ENCODE data around the gene PRRC2C.
"Not testable (repeated sequence)": the region's sequence is repeated elsewhere in the genome, so short reads cannot be mapped to it uniquely, and the experiment has no call there.

Gene PRRC2C

DNA sequence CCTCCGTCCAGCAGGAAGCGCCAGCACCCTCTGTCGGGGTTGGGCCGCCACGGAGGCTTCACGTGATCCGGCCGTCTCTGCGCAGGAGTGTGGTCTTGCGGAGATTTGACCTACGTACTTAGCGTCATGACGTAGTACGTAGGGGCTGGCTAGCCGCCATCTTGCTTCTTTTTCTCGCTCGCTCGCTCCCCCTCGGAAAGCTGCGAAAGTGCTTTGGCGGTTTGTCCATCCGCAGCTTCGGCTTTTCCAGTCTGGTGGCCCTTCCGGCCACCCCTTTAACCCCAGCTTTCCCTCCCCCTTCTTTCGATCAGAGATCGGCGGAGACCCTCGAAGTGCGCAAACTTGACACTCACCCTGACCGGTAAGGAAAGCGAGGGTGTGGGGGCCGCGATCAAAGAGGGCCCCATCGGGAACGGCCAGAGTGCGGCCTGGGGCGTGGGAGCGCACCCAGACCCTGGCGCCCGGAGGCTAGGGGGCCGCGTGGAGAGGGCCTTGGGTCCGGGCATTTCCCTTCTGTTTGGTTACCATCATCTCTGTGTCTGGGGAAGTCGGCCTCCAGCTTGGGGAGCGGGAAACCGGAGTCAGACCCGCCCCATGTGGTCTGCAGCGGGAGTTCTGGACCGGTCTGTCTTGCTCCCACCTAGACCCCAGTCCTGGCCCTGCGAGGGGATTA, at the start of gene PRRC2C:
PRRC2C (plus strand) TSS at position 156 of the 673 bp plus-strand sequence. CDS start 26,559 bp downstream, outside the sequence.
- peak; percentile 94 to 97 for DNase-seq

DNA sequence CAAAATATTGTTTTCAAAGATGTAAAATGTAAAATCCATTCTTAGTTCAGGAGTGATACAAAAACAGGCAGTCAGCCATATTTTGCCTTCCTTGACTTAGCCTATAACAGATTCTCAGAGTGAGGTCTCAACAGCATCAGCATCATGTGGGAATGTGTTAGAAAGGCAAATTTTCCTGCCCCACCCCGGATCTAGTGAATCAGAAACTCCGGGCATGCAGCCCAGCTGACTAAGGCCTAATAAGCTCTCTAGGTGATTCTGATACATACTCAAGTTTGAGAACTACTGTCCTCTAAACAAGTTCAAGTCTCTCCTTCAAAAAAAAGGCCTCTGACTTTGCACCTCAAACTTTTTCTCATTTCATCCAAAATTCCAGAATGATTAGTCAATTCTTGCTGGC, 46.9 kb upstream of the PRRC2C start:
- no peak for DNase-seq

DNA sequence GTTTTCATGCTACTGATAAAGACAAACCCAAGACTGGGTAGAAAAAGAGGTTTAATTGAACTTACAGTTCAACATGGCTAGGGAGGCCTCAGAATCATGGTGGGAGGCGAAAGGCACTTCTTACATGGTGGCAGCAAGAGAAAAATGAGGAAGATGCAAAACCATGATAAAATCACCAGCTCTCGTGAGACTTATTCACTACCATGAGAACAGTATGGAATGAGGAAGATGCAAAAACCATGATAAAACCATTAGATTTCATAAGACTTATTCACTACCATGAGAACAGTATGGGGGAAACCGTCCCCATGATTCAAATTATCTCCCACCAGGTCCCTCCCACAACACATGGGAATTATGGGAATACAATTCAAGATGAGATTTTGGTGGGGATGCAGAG, 45.1 kb upstream of the PRRC2C start:
- DNase-seq = not testable (repeated sequence)

DNA sequence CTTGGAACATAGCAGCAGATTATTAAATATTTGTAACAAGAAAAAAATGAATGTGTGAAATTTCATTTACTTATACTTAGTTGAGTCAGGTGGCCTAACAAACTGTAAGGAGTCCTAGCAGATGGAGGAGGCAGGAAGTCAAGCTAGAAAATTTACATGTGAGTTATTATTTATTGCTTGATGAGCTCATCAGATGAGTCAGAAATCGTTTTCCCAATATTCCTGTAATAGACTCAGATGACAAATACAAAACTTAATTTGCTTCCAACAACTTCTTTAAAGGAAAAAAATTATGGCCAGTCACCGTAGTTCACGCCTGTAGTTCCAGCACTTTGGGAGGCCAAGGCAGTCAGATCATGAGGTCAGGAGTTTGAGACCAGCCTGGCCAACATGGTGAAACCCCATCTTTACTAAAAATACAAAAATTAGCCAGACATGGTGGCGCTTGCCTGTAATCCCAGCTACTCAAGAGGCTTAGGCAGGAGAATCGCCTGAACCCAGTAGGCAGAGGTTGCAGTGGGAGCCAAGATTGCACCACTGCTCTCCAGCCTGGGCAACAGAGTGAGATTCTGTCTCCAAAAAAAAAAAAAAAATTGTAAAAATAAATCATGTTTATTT, 43.9 kb upstream of the PRRC2C start:
- DNase-seq = not testable (repeated sequence)

DNA sequence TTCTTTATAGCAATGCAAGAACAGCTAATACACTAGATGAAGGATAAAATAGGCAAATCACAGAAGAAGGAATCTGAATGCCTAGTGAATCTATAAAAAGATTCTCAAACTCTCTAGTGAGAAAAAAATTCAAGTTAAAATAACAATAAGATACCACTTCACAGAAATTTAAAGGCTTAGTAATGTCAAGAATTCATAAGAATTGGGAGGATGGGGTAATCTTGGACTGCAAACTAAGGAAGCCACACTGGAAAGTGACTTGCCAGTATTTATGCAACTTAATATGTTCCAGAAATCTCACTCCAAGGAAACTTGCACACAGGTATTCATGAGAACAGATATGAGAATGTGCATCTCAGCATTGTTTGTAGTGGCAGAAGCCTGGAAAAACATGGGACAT, 38.9 kb upstream of the PRRC2C start:
- no peak for DNase-seq

DNA sequence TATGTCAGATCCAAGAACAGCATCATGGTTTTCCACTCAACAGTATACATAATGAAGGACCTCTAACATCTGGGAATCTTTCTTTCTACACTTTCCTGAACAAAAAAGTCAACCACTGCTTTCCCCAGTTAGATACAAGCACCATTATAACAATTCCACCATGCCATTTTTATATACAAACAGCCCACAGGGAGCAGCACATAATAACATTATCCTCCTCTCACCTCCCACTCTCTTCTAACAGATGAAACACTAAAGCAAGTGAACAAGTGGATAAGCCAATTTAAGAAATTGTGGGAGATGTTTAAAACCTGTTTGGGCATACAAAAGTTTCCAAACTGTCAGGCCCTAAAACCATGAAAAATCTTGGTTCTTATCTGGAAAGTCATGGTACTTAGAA, 29.4 kb upstream of the PRRC2C start:
- peak in 1 of 2 donors; percentile 17 for DNase-seq

DNA sequence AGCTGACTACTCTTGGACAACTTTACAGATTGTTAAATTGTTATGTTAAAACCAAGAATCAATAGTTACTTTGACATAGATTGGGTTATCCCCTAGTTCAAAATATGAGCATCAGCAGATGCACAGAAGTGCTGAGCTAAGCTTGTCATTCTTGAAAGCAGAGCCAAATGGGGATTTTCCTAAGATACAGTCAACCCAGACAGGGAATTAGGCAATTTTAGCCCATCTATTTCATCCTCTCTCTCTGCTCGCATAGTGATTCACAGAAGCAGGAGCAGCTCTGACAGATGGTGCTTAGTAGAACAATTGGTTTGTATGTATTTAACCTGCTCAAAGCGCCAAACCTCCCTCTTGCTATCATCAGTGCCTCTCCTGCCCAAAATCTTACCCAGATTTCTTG, 27.9 kb upstream of the PRRC2C start:
- DNase-seq = peak in 1 of 2 donors; percentile 21

DNA sequence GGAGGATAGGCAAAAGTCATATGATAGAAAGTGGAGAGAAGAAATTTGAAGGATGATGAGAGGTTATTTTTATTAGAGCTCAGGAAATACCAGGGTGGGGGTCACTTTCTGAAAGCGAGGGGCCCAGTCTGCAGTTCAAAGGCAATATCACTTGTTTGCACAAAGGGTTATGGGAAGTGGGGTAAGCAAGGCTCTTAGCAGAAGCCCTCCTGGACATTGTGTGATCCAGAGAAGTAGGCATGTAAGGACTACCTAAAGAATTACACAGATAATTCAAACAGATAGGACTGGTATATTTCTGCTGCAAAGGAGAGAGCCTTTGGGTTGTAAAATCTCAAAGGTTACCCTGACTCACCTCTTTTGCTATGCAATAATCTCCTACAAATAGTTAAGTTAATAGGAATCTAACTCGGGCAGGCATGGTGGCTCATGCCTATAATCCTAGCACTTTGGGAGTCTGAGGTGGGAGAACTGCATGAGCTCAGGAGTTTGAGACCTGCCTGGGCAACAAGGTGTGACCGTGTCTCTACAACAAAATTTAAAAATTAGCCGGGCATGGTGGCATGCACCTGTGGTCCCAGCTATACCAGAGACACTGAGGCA, 25.2 kb upstream of the PRRC2C start:
- no peak for DNase-seq

DNA sequence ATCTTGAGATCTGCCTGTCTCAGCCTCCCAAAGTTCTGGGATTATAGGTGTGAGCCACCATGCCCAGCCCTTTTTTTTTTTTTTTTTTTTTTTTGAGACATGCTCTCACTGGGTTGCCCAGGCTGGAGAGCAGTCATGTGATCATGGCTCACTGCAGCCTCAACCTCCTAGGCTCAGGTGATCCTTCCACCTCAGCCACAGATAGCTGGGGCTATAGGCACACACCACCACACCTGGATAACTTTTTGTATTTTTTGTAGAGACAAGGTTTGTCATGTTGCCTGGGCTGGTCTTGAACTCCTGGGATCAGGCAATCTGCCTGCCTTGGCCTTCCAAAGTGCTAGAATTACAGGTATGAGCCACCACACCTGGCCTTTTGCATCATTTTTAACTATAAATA, 17.7 kb upstream of the PRRC2C start:
- DNase-seq = no peak

DNA sequence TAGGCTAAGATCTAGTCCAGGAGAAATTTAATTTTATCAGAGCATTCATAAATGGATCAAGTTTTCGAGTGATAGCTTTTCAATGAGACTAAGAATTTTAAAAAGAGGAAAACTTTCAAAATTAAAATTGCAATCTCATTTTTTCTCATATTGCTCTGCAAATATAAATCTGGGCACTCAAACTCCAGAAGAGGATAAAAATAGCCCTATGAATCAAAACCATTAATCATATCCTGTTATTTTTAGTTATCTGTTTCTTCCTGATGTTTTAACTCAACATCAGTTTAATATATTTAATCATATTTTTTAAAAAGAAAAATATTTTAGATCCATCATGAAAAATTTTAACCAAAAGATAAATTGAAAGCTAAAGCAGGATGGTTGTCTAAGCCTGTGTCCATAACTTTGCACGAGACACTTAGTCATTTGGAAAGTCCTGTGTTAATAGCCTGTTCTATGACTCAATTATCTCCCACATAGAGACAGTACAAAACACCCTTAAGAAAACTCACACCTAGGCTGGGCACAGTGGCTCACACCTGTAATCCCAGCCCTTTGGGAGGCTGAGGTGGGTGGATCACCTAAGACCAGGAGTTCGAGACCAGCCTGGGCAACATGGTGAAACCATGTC, 17.1 kb upstream of the PRRC2C start:
- no peak for DNase-seq

DNA sequence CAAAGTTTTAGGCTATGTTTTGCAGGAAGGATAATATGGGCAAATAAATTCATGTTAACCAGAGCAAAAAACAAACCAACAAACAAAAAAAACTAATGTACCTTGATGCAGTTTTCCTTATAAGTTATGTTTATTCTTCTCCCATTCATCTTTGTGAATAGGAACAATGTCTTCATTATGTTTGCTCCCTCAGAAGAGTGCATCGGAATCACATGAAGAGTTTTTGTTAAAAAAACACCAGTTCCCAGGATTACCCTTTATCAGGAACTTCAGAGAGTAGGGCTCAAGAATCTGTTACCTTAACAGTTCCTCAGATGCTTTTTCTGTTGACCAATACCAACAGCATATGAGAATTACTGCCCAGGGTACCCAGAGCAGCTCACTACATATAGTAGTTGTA, 14.6 kb upstream of the PRRC2C start:
- no peak for DNase-seq

DNA sequence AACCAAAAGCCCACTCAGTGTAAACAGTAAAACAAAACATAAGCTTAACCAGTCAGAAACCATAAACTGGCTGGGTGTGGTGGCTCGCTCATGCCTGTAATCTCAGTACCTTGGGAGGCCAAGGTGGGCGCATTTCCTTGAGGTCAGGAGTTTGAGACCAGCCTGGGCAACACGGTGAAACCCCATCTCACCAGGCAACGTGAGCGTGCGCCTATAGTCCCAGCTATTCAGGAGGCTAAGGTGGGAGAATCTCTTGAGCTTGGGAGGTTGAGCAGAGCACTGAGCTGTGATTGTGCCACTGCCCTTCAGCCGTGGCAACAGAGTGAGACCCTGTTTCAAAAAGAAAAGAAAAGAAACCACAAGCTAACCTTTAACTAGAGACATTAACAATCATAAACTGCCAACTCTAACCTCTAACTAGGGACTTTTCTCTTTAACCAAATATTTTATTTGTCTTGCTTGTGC, 13.1 kb upstream of the PRRC2C start:
- DNase-seq = no peak

DNA sequence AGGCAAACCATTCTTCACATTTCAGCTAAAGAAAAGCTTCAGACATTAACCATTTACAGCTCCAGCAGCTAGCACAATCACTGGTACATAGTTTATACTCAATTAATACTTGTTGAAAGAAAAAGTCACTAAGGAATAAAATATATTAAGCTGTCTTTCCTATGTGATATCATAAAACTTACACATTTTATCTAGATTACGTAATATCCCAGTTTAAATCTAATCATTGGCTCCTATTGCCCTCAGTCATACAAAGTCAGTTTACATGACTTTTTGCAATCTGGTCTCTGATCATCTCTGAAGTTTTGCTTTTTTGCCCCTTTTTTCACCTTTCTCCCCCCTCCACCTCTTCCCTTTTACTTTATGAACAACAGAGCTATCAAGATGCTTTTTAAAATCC, 8.5 kb upstream of the PRRC2C start:
- DNase-seq = no peak

DNA sequence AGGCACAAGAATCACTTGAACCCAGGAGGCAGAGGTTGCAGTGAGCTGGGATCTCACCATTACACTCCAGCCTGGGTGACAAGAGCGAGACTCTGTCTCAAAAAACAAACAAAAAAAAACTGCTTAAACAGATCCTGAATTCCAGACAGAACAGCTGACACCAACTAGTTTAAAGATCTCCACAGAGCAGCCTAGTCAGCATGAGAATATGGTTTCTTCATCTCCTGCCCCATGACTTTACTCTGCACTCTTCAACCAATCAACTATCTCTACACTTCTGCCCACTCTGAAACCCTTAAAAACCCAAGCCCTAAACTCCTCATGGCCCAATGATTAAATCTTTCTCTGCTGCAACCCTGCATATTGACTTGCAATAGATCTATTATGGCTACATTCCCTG, 7.5 kb upstream of the PRRC2C start:
- DNase-seq = no peak

DNA sequence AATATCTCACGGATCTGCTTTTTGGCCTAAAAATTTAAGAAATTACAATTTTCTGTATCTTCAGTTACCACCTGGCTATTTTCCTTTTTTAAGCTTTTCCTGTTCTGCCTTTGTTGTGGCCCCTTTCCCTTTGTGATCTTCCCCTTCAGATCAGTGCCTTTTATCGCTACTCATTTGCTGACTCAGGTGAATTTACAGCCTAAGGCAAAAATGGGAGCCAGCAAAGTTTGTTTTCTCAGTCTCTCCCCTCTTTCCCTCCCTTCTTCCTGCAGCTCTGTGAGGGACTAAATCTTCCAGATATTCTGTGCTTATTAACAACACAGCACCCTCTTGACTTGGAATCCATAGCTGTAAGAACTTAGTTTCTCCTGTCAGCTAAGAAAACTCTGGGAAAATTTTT, 5.3 kb upstream of the PRRC2C start:
- no peak for DNase-seq

DNA sequence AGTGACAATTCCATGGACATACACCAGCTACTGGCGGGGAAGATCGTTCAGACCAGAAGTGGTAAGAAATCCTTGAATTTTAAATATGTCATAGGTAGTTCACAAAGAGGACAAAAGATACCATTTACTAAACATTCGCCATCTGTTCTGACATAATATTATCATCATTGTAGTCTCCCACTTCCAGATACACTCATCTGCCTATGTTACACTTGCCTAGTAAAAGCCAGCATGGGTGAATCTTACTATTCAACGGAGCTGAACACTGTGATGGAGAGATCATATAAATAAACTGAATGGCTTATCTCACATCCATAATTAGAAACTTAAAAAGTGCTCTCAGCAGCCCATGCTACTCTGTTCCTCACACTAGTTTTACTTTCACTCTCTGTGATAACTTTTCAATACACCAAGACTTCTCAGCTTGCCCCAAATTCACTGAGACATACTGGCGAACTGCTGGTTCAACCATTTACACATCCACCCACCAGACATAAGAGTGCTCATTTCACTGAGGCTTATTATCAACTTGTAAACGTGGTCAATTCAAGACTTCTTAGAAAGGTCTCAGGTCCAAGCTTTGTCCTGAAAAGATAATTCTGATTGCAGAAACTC, 463 bp upstream of the PRRC2C start:
- peak in 1 of 2 donors; percentile 78 for DNase-seq

DNA sequence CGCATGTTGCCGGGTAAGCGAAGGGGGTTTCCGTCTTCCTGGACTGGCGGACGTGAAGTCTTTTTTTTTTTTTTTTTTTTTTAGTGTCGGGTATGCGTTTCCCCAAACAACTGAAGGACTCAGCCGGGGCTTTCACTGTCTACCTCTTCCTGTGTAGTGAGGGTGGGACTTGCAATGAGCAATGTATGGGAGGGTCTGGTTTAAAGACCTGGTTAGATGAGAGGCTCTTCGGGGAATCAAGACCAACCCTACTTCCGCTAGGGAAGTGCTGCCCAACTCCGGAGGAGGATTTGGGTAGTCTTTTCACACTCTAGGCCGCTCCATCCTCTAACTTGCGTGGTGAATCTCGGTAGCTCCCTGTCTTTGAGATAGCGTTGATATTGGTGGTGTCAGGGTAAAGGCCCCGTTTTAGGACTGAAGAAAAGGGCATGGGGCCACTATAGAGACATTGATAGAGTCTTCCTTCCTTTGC, 754 bp downstream of the PRRC2C start:
- peak; percentile 13 to 30 for DNase-seq

DNA sequence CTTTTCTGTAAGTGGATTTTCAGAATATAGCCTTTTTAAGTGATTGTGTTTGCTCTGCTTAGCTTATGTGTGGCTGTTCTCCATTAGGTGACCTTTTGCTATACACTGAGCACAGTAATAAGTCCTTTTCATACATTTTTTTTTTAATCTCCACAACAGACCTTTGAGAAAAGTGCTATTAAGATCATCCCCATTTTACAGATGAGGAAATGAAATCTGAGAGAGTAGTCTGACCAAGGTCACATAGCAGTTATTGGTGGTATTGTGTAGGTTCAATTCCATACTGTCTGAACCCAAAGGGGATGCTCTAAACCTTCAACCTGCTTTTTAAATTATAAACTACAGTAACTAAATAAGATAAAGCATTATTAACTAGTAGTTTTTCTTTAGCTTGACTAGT, 1.7 kb downstream of the PRRC2C start:
- DNase-seq = no peak

DNA sequence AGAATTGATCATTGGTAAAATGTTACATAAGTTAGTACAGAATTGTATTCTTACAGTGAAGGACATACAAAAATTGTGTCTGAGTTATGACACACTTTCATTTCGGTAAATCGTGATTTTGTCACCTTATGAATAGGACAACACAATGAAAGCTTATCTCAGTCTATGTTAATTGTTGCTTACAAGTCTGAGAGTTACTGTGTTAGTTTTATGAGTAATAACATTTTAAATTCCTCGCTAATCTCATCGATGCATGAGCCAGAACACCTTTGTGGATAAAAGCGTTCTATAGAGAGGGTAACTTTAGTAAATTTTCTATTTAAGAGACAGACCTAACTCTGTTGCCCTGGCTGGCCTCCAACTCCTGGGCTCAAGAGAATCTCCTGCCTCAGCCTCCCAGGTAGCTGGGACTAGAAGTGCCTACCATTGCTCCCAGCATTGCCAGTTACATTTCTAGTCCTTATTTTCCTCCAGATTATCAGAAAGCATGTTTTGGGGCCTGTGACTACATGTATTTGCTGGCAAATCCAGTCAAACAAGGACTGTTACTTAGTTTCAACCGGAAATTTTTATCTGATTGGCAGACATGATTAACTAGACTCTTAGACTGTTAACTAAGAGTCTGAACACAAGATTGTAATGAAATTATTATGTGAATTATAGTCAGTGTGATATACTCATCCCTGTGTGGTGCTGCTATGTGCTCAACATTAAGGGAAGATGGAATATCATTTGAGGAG, 3.0 kb downstream of the PRRC2C start:
- no peak for DNase-seq

DNA sequence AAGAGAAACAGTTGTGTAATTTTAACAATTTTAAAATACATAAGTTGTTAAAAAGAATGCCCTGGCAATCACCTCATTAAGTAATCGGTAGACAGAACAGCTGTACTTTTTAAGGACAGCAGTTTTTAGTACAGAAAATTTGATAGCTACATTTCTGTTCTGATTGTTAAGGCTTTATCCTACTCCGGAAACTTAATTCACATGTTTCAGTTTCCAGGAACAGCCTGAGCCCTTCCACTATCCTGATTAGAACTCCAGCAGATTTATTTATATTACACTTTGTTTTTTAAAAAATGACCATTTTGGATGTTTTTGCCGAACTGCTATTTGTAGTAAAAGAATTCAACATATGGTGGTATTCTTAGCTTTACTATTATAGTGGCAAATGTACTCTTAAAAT, 8.7 kb downstream of the PRRC2C start:
- DNase-seq = no peak

DNA sequence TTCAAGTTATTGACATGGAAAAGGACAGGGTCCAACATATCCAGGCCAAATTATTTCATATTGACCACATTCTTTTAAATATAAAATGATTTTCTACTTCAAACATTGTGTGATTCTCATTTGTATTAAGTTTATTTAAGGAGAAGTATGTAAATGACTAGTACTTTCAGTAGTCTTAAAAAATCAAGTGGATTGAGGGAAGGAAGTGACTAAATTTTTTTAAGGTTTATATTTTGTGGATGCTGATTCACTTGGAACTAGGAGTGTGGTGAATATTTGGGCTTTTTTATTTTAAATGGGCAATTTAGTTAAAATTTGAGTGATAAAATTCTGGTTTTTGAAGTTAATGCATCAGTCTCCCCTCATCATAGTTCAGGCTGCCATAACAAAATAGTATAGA, 10.1 kb downstream of the PRRC2C start:
- no peak for DNase-seq

DNA sequence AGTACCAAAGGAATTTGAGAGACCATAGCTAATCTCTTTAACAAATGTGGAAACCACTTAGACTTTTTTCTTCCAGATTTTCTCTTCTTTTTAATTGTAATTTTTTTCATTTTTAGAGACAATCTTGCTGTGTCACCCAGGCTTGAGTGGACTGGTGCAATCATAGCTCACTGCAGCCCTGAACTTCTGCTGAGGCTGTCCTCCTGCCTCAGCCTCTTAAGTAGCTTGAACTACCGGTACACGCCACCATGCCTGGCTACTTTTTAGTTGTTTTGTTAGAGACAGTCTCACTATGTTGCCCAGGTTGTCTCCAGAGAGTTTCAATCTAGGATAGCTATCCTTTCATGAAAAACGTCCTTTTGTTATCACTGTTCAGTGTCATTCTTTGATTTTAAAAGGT, 15.0 kb downstream of the PRRC2C start:
- no peak for DNase-seq

DNA sequence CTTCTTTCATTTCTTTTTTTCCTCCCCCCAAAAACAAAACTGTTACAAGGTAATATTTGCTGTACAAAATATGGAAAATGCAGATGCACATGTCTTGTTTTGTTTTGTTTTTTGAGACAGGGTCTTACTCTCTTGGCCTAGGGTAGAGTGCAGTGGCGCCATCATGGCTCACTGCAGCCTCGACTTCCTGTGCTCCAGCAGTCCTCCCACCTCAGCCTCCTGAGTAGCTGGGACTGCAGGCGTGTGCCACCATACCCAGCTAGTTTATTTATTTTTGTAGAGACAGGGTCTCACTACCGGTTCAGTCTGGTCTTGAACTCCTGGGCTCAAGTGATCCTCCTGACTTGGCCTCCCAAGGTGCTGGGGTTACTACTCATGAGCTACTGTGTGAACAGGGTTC, 15.5 kb downstream of the PRRC2C start:
- DNase-seq = no peak
